ENCODE data around the gene TRPT1. TPM values are rescaled to one million over a fixed set of nuclear protein-coding genes. Genes with fewer than 3 reads are reported as not detected.

The TRPT1 gene
- total RNA-seq, 4 donors from 2014 or later = 34.1 to 89.1 (median 43.6) TPM

DNA sequence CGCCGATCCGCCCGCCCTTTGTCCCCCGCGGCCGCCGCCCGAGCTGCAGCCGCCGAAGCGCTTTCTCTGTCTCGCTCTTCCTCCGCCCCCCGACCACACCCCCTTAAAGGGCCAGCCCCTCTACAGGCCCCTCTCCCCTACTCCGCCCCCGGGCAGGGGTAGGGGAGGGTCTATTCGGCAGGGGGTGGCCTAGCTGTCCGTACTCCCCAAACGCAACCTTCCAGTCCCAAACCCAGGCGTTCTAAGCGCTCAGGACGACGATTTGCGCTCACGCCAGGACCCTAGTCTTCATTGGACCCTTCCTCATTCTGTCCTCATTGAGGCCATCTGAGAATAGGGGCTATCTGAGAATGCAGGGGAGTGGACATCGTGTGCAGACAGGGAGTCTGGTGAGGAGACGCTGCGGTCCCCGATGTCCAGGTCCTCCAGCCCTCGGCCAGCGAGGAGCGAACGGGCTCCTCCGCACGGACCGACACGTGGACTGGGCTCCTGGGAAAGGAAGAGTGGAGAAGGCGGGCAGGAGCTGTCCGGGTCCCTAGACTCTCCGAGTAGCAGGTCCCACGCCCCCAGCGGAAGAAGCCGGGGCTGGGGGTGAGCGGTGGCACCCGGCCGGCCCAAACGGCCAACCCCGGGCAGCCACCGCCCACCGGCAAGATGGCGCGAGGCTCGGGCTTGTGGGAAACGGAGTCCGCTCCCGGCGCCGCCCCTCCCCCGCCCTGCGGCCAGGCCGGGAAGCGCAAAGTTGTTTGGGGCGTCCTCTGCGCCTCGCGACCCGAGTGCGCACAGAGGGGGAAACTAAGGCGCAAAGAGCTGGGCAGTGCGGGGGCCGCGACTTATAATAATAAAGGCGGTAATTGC, 21.1 kb upstream of the TRPT1 start, which contains the start of gene PPP1R14B:
PPP1R14B (minus strand) TSS at position 73 of the 858 bp plus-strand sequence. CDS start 270 bp downstream, outside the sequence.
- TF ChIP-seq, protein P1, sequence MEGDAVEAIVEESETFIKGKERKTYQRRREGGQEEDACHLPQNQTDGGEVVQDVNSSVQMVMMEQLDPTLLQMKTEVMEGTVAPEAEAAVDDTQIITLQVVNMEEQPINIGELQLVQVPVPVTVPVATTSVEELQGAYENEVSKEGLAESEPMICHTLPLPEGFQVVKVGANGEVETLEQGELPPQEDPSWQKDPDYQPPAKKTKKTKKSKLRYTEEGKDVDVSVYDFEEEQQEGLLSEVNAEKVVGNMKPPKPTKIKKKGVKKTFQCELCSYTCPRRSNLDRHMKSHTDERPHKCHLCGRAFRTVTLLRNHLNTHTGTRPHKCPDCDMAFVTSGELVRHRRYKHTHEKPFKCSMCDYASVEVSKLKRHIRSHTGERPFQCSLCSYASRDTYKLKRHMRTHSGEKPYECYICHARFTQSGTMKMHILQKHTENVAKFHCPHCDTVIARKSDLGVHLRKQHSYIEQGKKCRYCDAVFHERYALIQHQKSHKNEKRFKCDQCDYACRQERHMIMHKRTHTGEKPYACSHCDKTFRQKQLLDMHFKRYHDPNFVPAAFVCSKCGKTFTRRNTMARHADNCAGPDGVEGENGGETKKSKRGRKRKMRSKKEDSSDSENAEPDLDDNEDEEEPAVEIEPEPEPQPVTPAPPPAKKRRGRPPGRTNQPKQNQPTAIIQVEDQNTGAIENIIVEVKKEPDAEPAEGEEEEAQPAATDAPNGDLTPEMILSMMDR (IDR thresholded peaks at IDR 0.05; ENCODE audit: low read depth) = no peak

DNA sequence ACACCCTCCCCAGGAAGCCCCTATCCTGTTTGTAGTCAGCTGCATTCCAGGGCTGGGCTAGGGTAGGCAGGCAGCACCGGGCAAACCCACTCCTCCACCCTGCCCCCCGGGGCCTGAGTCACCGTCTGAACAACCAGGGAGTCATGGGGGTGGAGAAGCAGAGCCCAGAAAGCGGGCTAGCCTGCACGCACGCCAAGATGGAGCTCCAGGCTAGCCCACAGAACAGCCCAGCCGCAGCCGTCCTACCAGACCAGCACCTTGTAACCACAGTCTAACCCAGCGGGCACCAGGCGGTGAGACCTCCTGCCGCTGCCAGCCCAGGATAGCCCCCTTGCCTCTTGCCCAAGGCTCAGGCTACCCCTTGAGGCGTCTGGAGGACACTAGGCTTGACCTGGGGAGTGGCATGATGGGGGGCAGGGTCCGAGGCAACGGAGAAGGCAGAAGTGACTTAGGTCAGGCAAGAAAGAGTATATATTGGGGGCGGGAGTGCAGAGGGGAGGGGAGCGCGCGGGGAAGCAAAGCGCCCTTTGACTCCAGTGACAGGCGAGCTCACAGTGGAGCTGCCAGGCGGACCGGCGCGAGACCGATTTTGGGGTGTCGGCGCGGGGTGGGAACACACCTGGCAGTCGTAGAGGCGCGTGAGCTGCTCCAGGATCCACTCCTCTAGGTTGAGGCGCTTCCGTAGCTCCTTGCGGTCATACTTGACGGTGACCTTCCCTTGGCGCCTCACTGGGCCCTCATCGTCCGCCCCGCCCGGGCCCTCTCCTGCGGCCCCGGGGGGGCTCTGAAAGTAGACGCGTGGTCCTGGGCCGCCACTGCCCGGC, 20.0 kb upstream of the TRPT1 start:
- TF ChIP-seq, protein P1 (IDR thresholded peaks at IDR 0.05; ENCODE audit: low read depth) = no peak

DNA sequence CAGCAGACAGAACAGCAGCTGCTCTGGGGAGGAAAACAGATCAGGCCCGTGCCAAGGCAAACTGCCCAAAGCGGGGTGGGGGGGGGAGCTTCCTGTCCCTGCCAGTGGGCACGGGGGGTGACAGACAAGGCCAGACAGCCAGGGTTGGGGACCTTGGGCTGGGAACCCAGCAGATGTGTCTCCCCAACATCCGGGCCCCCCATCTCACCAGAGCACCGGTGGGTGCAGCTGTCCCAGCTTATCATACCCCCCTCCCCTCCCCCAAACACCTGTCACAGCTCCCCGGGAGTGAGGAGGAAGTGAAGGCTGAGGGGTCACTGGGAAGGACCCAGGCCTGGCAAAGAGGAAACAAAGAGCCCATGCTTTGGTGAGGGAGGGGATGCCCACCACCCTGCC, 19.4 kb upstream of the TRPT1 start:
- TF ChIP-seq, protein P1 (IDR thresholded peaks at IDR 0.05; ENCODE audit: low read depth) = no peak

DNA sequence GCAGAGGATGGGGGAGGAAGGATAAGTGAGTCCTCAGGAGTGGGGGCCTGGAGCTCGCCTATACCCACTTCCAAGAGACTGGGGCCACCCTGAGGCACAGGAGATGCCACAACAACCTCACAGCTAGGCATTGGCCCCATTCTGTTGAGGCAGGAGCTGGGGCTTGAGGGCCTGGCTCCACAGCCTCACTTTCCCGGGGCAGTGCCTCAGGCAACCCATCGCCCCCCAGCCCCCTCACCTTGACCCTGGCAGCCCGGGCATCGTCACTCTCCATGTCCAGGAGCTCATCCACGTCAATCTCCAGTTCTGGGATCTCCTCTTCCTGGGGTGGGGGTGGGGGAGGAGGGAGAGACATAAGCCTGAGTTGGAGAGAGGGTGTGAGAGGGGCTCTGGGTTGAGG, 19.0 kb upstream of the TRPT1 start:
- TF ChIP-seq, protein P1 (IDR thresholded peaks at IDR 0.05; ENCODE audit: low read depth) = no peak

DNA sequence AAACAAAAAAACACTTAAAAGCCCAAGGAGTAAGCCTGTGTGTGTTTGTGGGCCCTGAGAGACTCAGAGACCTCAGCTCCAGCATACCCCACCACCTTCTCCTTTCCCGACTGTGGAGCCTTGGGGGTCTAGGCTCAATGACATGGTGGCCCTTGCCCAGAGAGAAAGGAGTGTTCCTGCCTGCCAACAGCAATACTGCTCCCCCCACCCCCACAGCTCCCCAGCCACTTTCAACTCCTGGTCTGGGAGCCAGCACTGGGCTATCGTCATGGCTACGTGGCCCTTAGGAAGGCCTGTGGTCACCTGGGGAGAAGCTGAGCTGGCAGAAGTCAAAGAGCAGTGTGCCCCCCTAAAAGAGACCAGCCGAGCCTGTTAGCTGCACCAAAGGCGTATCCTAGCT, 18.1 kb upstream of the TRPT1 start:
- TF ChIP-seq, protein P1 (IDR thresholded peaks at IDR 0.05; ENCODE audit: low read depth) = no peak

DNA sequence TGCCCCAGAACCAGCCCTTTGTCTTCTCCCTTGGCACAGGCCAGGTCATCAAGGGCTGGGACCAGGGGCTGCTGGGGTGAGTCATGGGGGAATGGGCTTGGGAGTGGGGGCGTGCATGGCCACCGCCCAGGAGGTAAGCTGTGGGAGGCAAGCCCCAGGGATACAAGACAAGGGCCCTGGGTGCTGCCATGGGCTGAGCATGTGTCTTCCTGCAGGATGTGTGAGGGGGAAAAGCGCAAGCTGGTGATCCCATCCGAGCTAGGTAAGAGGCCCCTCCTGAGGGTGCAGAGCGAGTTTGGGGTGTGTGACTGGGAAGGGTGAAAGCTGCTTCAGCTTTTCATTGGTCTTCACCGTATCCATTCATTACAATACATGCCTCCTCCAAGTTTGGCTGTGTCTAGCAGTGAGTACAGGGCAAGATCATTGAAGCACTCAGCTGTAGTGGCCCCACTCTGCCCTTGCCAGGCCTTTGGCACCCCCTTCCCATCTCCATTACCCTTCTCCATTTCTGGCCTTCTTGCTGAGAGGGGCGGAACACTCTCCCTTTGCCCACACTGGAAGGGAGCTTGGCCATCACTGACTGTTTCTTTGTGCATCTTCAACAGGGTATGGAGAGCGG, 17.4 kb upstream of the TRPT1 start:
- TF ChIP-seq, protein P1 (IDR thresholded peaks at IDR 0.05; ENCODE audit: low read depth) = no peak
